HFF-Myc (cell line): Measurements from ENCODE around the gene NODAL.

Experiments
- DNase-seq: peaks from one replicate; pipeline ENCODE4 v3.0.0-alpha.2; 2011; ENCODE audit warnings: low read depth; ENCODE audit errors: extremely low read depth
- H3K4me3 ChIP-seq: replicated peaks from 2 replicates; pipeline ENCODE4 v1.5.1; 2011; ENCODE audit warnings: low read depth, mild to moderate bottlenecking, control low read depth, low read length
- TF ChIP-seq, protein P1 (sequence below): IDR thresholded peaks from 2 replicates; pipeline ENCODE4 v1.5.1; 2012; ENCODE audit warnings: mild to moderate bottlenecking, low read depth, low read length, control low read depth; ENCODE audit errors: missing control alignments

The NODAL gene

DNA sequence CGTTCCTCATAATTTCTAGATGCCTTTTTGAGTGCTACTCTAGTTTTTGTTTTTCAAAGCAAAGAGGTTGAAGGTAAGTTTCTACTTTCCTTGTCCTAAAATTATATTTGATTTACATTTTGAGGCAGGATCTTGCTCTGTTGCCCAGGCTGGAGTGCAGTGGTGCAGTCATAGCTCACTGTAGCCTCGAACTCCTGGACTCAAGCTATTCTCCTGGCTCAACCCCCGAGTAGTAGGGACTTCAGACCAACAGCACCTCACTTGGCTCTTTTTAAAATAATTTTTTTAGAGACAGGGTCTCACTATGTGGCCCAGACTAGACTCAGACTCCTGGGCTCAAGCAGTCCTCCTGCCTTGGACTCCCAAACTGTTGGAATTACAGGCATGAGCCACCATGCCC is 22.8 kb downstream of the NODAL start:
- no peak overlapping the region for H3K4me3 ChIP-seq
- no peak for DNase-seq
- TF ChIP-seq, protein P1, sequence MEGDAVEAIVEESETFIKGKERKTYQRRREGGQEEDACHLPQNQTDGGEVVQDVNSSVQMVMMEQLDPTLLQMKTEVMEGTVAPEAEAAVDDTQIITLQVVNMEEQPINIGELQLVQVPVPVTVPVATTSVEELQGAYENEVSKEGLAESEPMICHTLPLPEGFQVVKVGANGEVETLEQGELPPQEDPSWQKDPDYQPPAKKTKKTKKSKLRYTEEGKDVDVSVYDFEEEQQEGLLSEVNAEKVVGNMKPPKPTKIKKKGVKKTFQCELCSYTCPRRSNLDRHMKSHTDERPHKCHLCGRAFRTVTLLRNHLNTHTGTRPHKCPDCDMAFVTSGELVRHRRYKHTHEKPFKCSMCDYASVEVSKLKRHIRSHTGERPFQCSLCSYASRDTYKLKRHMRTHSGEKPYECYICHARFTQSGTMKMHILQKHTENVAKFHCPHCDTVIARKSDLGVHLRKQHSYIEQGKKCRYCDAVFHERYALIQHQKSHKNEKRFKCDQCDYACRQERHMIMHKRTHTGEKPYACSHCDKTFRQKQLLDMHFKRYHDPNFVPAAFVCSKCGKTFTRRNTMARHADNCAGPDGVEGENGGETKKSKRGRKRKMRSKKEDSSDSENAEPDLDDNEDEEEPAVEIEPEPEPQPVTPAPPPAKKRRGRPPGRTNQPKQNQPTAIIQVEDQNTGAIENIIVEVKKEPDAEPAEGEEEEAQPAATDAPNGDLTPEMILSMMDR = no peak

DNA sequence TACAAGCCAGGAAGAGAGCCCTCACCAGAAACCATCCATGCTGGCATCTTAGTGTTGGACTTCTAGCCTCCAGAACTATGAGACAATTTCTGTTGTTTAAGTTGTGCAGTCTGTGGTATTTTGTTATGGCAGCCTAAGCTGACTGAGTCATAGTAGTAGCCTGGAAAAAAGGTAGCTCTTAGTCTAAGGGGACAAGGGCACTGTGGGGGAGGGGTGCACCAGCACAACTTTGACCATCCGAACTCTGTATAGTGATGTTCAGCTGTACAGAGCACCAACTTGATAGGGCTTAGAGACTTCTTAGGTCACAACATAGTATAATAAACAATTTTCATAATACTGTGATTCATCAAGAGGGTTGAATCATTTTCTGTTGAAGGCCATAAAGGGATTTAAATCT is 23.3 kb downstream of the NODAL start:
- DNase-seq = no peak
- H3K4me3 ChIP-seq = no peak overlapping the region
- TF ChIP-seq, protein P1 = no peak

DNA sequence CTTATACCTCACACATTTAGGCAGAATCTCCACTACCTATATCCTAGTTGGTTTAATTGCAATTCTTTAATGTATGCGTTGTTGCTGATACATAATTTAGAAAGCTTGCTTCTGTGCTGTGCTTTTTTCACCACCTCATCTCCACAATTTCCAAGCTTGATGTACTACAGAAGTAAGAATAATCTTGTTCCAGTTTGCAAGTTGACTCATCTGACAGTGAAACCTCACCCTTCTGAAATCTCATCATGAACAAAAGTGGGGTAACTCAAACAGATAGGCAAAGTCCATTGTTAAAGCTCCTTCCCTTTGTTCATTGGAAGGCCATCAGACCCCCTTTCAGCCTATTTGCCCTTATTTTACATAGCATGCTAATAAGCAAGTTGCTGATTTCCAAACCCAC is 23.9 kb downstream of the NODAL start:
- DNase-seq = no peak
- TF ChIP-seq, protein P1 = no peak
- no peak overlapping the region for H3K4me3 ChIP-seq

DNA sequence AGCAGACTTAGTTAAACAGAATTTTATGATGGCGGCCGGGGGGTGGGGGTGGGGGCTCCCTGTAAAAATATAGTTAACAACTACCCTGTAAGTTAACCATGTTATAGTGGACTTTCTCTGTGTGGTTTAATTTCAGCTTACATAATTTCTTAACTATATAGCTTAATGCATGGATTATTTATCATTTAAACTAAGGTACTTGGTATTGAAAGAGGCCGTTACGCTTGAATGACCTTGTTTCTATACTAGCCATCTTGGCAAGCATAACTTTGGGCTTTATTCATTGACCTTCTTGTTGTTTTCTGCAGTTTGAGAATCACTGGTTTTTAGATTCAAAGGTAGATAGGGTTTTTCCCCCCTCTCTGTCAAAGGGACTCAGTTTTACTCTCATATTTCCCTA is 29.1 kb downstream of the NODAL start:
- no peak overlapping the region for H3K4me3 ChIP-seq
- no peak for DNase-seq
- TF ChIP-seq, protein P1 = no peak

DNA sequence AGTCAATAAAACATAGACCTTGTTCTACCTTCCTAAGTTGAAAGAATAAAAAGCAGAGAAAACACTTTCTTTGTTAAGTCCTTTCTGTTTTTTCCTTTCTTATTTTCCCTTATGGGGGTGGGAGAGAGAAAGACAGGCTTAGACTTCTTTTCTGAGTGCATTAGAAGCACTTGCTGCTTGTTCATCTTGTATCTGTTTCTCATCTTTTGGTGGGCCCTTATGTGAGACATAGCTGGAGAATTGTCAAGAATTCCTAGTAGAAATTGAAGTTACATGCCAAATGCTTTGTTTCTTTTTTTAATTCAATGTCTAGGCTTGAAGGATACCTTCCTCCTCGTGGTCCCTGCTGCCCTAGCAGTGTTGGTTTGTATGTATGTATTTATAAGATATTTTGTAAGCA is 30.9 kb downstream of the NODAL start:
- TF ChIP-seq, protein P1 = no peak
- no peak for DNase-seq
- H3K4me3 ChIP-seq = no peak overlapping the region

DNA sequence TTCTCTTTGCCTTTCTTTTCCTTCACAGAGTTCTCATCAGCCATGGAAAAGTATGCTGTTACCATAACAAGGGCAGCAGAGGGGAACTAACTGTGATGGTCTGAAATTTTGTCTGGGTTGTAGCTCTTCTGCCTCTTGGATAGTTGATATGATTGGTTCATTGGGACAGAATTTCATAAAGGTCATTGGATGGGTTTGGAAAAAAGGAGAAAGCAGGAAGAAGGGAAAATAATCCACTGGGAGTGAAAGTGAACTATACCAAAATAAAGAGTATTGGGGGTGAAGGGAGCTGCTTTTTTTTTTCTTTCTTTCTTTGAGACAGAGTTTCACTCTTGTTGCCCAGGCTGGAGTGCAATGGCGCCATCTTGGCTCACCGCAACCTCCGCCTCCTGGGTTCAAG is 31.7 kb downstream of the NODAL start:
- H3K4me3 ChIP-seq = no peak overlapping the region
- TF ChIP-seq, protein P1 = no peak
- no peak for DNase-seq

DNA sequence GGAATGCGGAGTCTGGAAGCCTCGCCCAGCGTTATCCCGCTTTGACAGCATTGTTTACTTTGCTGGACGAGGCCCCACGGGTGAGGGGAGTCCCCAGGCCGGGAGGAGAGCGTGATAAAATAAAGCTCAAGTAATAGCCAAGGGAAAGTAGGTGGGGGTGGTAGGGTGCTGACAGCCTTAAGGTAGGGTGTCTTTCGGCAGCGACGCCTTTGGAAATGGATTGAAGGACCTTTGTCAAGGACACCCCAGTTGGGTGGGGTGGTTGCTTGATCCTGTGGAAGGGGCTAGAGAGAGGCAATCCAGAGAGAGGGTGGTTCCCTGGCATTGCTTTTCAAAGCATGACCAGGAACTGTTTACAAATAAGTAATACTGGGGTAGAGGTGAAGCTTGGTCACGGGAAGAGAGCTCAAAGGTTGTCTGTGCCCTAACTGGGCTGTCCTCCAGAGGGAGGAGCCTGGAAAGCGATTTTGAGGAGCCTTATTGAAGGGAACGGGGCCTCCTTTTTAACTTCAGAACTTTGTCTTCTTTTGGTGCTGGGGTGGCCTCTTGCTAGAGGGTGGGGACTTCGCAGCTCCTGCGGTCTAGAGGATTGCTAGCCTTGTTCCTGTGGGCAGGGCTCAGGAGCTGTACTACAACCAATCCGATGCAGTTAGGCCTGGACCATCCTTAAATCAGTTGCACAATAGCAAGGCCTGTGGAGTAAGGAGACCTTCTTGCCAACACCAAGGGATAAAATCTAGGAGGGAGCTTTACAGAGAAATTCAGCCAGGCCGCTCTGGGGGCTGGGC is 36.2 kb downstream of the NODAL start:
- H3K4me3 ChIP-seq = peak overlapping the region; percentile 95
- peak; percentile 84 for DNase-seq
- TF ChIP-seq, protein P1 = no peak
